Hepatocyte (in vitro differentiated cells): ENCODE measurements around the gene FPR3.

Experiments
- CTCF ChIP-seq: fragments of 200-600 bp; sonication (generic); IDR thresholded peaks from 2 replicates; pipeline ENCODE4 v1.5.1; 2016; ENCODE audit warnings: antibody characterized with exemption, mild to moderate bottlenecking; ENCODE audit not compliant: poor library complexity
- EZH2phosphoT487 ChIP-seq: fragments of 200-600 bp; sonication (generic); IDR thresholded peaks from one replicate; pipeline ENCODE4 v1.6.1; 2018; ENCODE audit warnings: antibody characterized with exemption, mild to moderate bottlenecking, low read depth, moderate library complexity; ENCODE audit not compliant: unreplicated experiment, severe bottlenecking

GRCh38 chr19:51820831-51821446 lies 26.0 kb downstream of the FPR3 start:
- TF ChIP-seq CTCF (no peak), EZH2phosphoT487 (no peak)
